Left forelimb (tissue), 1 donor: ENCODE results near the gene HLA-DOA.
A peak's percentile ranks its signal among the peaks of the same experiment; 100 is the strongest.

Experiments used
- DNase-seq: peaks from one replicate; pipeline ENCODE4 v3.0.0-alpha.2; 2018; ENCODE audit warnings: low spot score

The HLA-DOA gene

GRCh38 chr6:33015798-33016197 lies 6.4 kb upstream of the HLA-DOA start:
- DNase-seq, result no peak

GRCh38 chr6:33014841-33015634 lies 5.6 kb upstream of the HLA-DOA start:
- DNase-seq, result no peak

GRCh38 chr6:33013608-33014007 lies 4.2 kb upstream of the HLA-DOA start:
- DNase-seq, result no peak

- no peak for DNase-seq
These were observed 965 bp upstream of the HLA-DOA start for GRCh38 chr6:33010356-33010755.

GRCh38 chr6:33007831-33008400 lies 1.5 kb downstream of the HLA-DOA start:
- DNase-seq, result no peak

GRCh38 chr6:33004940-33005339 lies 4.5 kb downstream of the HLA-DOA start:
- no peak for DNase-seq

GRCh38 chr6:33001685-33002084 lies 7.7 kb downstream of the HLA-DOA start:
- no peak for DNase-seq

GRCh38 chr6:33000055-33000454 lies 9.3 kb downstream of the HLA-DOA start:
- DNase-seq, result no peak

- no peak for DNase-seq
These were observed 13.9 kb downstream of the HLA-DOA start for GRCh38 chr6:32995448-32995847.

GRCh38 chr6:32993363-32993973 lies 15.9 kb downstream of the HLA-DOA start:
- DNase-seq, result no peak

GRCh38 chr6:32991972-32992371 lies 17.4 kb downstream of the HLA-DOA start:
- no peak for DNase-seq

GRCh38 chr6:32989368-32989767 lies 20.0 kb downstream of the HLA-DOA start:
- DNase-seq, result no peak

GRCh38 chr6:32984622-32985389 lies 24.6 kb downstream of the HLA-DOA start:
- DNase-seq, result peak; percentile 82

GRCh38 chr6:32983964-32984621 lies 25.3 kb downstream of the HLA-DOA start:
- DNase-seq, result no peak

GRCh38 chr6:32983493-32983848 lies 25.9 kb downstream of the HLA-DOA start:
- no peak for DNase-seq

GRCh38 chr6:32982702-32983492 lies 26.5 kb downstream of the HLA-DOA start:
- DNase-seq, result no peak

- no peak for DNase-seq
These were observed 27.2 kb downstream of the HLA-DOA start for GRCh38 chr6:32982084-32982701.

- no peak for DNase-seq
These were observed 28.8 kb downstream of the HLA-DOA start for GRCh38 chr6:32980488-32981038.

GRCh38 chr6:32979720-32980487 lies 29.5 kb downstream of the HLA-DOA start:
- no peak for DNase-seq

GRCh38 chr6:32977953-32978324 lies 31.5 kb downstream of the HLA-DOA start:
- DNase-seq, result no peak
